ENCODE measurements around the gene TRNP1.

GRCh38 chr1:27049100-27049499 lies 55.6 kb downstream of the TRNP1 start:
- TF ChIP-seq, protein P1, sequence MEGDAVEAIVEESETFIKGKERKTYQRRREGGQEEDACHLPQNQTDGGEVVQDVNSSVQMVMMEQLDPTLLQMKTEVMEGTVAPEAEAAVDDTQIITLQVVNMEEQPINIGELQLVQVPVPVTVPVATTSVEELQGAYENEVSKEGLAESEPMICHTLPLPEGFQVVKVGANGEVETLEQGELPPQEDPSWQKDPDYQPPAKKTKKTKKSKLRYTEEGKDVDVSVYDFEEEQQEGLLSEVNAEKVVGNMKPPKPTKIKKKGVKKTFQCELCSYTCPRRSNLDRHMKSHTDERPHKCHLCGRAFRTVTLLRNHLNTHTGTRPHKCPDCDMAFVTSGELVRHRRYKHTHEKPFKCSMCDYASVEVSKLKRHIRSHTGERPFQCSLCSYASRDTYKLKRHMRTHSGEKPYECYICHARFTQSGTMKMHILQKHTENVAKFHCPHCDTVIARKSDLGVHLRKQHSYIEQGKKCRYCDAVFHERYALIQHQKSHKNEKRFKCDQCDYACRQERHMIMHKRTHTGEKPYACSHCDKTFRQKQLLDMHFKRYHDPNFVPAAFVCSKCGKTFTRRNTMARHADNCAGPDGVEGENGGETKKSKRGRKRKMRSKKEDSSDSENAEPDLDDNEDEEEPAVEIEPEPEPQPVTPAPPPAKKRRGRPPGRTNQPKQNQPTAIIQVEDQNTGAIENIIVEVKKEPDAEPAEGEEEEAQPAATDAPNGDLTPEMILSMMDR (IDR thresholded peaks at IDR 0.05): no peak
- no peak for TF ChIP-seq POLR2A (IDR thresholded peaks at IDR 0.05)

Data from right lobe of liver (tissue), 4 donors.